ENCODE data around the gene SLC6A13.

The SLC6A13 gene

GRCh38 chr12:213527-213932 is 49.1 kb downstream of the SLC6A13 start:
- DNase-seq = no peak

GRCh38 chr12:212715-213526 is 49.7 kb downstream of the SLC6A13 start:
- DNase-seq = no peak

GRCh38 chr12:212415-212714 is 50.3 kb downstream of the SLC6A13 start:
- no peak for DNase-seq

GRCh38 chr12:211639-212414 is 50.8 kb downstream of the SLC6A13 start:
- no peak for DNase-seq

GRCh38 chr12:211142-211465 is 51.5 kb downstream of the SLC6A13 start:
- DNase-seq = no peak

GRCh38 chr12:210277-211141 is 52.1 kb downstream of the SLC6A13 start:
- no peak for DNase-seq

GRCh38 chr12:209851-210250 is 52.8 kb downstream of the SLC6A13 start:
- DNase-seq = no peak

- no peak for DNase-seq
These were observed 53.4 kb downstream of the SLC6A13 start for GRCh38 chr12:209246-209645.

- no peak for DNase-seq
These were observed 53.8 kb downstream of the SLC6A13 start for GRCh38 chr12:208813-209212.

GRCh38 chr12:207804-208203 is 54.8 kb downstream of the SLC6A13 start:
- no peak for DNase-seq

- DNase-seq = no peak
These were observed 55.7 kb downstream of the SLC6A13 start for GRCh38 chr12:206746-207440.

GRCh38 chr12:205026-205425 is 57.6 kb downstream of the SLC6A13 start:
- no peak for DNase-seq

- DNase-seq = no peak
These were observed 58.4 kb downstream of the SLC6A13 start for GRCh38 chr12:204261-204678.

- no peak for DNase-seq
These were observed 59.0 kb downstream of the SLC6A13 start for GRCh38 chr12:203462-204260.

GRCh38 chr12:203074-203461 is 59.6 kb downstream of the SLC6A13 start:
- DNase-seq = no peak

- no peak for DNase-seq
These were observed 60.4 kb downstream of the SLC6A13 start for GRCh38 chr12:202081-202731.

- DNase-seq = no peak
These were observed 61.3 kb downstream of the SLC6A13 start for GRCh38 chr12:201361-201760.

GRCh38 chr12:198705-199104 is 63.9 kb downstream of the SLC6A13 start:
- no peak for DNase-seq

GRCh38 chr12:197911-198695 is 64.5 kb downstream of the SLC6A13 start:
- DNase-seq = no peak

- no peak for DNase-seq
These were observed 65.3 kb downstream of the SLC6A13 start for GRCh38 chr12:197347-197746.

GRCh38 chr12:196436-196835 is 66.2 kb downstream of the SLC6A13 start:
- no peak for DNase-seq

Measured in CD4-positive, alpha-beta T cell treated with Interleukin-4 for 4 hours (primary cell).